Germinal center (tissue), 1 donor: Measurements from ENCODE around the gene CCNL1.

Experiments used
- DNase-seq: peaks from one replicate; pipeline ENCODE4 v3.0.0; 2012; ENCODE audit warnings: mixed read lengths, low spot score

Gene CCNL1

GRCh38 chr3:157122832-157123427, 37.0 kb downstream of the CCNL1 start:
- no peak for DNase-seq

- DNase-seq: no peak
Observed at GRCh38 chr3:157122116-157122515, 37.8 kb downstream of the CCNL1 start.

- no peak for DNase-seq
Observed at GRCh38 chr3:157121522-157121921, 38.4 kb downstream of the CCNL1 start.

- DNase-seq: no peak
Observed at GRCh38 chr3:157120071-157120892, 39.7 kb downstream of the CCNL1 start.

GRCh38 chr3:157119369-157119951, 40.5 kb downstream of the CCNL1 start:
- DNase-seq: no peak

GRCh38 chr3:157117875-157118654, 41.9 kb downstream of the CCNL1 start:
- DNase-seq: no peak

- DNase-seq: no peak
Observed at GRCh38 chr3:157117206-157117605, 42.7 kb downstream of the CCNL1 start.

GRCh38 chr3:157116017-157116416, 43.9 kb downstream of the CCNL1 start:
- DNase-seq: no peak

GRCh38 chr3:157115069-157116006, 44.6 kb downstream of the CCNL1 start:
- no peak for DNase-seq

- DNase-seq: no peak
Observed at GRCh38 chr3:157113832-157114505, 46.0 kb downstream of the CCNL1 start.

- no peak for DNase-seq
Observed at GRCh38 chr3:157112536-157112935, 47.4 kb downstream of the CCNL1 start.

- DNase-seq: no peak
Observed at GRCh38 chr3:157111518-157111917, 48.4 kb downstream of the CCNL1 start.

GRCh38 chr3:157110761-157111278, 49.1 kb downstream of the CCNL1 start:
- no peak for DNase-seq

- no peak for DNase-seq
Observed at GRCh38 chr3:157109267-157110141, 50.4 kb downstream of the CCNL1 start.

GRCh38 chr3:157107644-157108133, 52.3 kb downstream of the CCNL1 start:
- no peak for DNase-seq

- DNase-seq: no peak
Observed at GRCh38 chr3:157107037-157107436, 52.9 kb downstream of the CCNL1 start.

- DNase-seq: peak; percentile 85
Observed at GRCh38 chr3:157104928-157105652, 54.9 kb downstream of the CCNL1 start.

- DNase-seq: no peak
Observed at GRCh38 chr3:157104521-157104920, 55.4 kb downstream of the CCNL1 start.

GRCh38 chr3:157103860-157104259, 56.1 kb downstream of the CCNL1 start:
- DNase-seq: no peak
